GM13976 (cell line): ENCODE measurements around the gene PACSIN2.

Experiments used
- DNase-seq: peaks from one replicate; pipeline ENCODE4 v3.0.0; 2012; ENCODE audit warnings: low spot score
- in situ Hi-C: fragments of 300-500 bp; cut with MboI; formaldehyde crosslinking; loops from one replicate; pipeline ENCODE4 v1.12.0; 2022; ENCODE audit warnings: low sequenced_read_pairs, mixed read lengths, inconsistent platforms; ENCODE audit not compliant: unreplicated experiment
- TF ChIP-seq, protein P1 (sequence below): IDR thresholded peaks from 2 replicates; pipeline ENCODE4 v1.5.1; 2012; ENCODE audit warnings: borderline replicate concordance, mild to moderate bottlenecking; ENCODE audit not compliant: insufficient read depth; ENCODE audit errors: extremely low read depth, missing control alignments, control extremely low read depth

PACSIN2 gene

DNA sequence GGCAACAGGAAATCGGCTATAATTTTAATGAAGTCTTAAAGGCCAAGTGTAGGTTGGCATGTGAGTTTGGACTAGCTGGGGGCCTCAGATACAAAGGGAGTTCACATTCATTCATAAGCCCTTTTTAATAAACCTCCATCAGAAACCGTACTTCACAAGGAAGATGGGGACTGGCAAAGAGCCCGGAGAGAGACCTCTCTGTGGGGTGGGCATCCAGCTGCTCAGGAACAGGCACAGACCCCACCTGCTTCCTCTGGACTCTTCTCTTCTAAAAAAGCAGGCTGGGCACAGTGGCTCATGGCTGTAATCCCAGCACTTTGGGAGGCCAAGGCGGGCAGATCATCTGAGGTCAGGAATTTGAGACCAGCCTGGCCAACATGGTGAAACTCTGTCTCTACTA lies 154.0 kb downstream of the PACSIN2 start:
- no peak for DNase-seq
- in situ Hi-C loops: loop anchor here (10.0 kb wide), 1 partner anchor 174 kb away; no protein-coding TSS in a partner anchor
- TF ChIP-seq, protein P1, sequence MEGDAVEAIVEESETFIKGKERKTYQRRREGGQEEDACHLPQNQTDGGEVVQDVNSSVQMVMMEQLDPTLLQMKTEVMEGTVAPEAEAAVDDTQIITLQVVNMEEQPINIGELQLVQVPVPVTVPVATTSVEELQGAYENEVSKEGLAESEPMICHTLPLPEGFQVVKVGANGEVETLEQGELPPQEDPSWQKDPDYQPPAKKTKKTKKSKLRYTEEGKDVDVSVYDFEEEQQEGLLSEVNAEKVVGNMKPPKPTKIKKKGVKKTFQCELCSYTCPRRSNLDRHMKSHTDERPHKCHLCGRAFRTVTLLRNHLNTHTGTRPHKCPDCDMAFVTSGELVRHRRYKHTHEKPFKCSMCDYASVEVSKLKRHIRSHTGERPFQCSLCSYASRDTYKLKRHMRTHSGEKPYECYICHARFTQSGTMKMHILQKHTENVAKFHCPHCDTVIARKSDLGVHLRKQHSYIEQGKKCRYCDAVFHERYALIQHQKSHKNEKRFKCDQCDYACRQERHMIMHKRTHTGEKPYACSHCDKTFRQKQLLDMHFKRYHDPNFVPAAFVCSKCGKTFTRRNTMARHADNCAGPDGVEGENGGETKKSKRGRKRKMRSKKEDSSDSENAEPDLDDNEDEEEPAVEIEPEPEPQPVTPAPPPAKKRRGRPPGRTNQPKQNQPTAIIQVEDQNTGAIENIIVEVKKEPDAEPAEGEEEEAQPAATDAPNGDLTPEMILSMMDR: no peak

DNA sequence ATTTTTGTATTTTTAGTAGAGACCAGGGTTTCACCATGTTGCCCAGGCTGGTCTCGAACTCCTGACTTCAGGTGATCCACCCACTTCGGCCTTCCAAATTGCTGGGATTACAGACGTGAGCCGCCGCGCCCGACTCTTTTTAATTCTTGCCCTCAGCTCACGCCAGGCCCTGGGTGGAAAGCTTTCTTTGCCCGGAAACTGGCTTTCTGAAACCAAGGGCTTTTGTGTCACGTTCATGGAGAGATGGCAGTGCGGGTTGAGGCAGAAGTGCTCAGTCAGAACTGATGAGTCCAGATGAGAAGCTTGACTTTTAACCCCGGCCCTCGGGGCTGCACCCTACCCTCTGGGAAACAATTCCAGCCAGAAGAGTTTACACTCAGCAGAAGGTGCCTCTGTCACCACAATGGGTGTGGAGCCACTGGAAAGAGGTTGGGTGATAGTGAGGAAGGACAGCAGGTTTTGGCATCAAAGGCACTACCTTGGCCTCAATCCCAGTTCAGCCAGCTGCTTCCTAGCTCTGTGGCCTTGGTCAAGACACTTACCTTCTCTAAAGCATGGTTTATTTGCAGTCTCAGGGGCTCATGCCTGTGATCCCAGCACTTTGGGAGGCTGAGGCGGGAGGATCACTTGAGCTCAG lies 157.0 kb downstream of the PACSIN2 start:
- TF ChIP-seq, protein P1: no peak
- in situ Hi-C loops: no loop called here
- DNase-seq: no peak

DNA sequence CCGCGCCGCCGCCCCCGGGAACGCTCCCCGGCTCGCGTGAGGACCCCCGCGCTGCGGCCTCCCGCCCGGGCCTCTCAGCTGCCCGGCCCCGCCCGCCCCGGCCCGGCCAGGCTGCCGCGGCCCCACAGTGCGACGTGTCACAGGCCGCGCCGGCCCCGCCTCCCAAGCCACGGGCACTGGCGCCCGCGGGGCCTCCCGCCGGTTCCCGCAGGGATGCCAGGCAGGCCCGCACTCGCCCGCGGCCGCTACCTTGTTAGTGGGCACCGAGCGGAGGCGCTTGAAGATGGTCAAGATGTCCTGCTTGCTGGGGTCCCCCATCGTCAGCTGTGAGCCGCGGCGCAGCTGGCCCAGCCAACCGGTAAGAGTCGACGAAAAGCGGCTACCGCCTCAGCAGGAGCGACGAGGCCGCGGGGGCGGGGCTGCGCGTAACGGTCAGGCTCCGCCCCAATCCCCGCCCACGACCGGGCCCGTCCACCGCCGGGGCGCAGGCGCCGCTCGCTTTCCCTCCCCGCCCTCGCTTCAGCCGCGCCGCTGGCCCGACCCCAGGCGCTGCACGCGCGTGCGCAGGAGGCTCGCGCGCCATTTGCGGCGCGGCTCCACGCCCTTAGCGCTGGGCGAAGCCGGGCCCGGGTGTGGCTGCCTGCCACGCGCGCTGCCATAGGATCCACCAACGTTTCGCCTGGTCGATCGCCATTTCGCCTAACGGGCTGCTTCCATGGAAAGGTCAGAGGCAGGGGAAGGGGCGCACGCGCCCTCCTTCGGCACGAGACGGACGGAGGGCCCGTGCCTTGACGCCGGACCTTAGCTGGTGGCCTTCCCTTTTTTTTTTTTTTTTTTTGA lies 157.9 kb downstream of the PACSIN2 start, which contains the start of gene ARFGAP3:
TSS of gene ARFGAP3 (minus strand) at position 409 of the 840 bp plus-strand sequence. CDS start at position 318, 91 bp downstream.
- in situ Hi-C loops: no loop called here
- TF ChIP-seq, protein P1: no peak

DNA sequence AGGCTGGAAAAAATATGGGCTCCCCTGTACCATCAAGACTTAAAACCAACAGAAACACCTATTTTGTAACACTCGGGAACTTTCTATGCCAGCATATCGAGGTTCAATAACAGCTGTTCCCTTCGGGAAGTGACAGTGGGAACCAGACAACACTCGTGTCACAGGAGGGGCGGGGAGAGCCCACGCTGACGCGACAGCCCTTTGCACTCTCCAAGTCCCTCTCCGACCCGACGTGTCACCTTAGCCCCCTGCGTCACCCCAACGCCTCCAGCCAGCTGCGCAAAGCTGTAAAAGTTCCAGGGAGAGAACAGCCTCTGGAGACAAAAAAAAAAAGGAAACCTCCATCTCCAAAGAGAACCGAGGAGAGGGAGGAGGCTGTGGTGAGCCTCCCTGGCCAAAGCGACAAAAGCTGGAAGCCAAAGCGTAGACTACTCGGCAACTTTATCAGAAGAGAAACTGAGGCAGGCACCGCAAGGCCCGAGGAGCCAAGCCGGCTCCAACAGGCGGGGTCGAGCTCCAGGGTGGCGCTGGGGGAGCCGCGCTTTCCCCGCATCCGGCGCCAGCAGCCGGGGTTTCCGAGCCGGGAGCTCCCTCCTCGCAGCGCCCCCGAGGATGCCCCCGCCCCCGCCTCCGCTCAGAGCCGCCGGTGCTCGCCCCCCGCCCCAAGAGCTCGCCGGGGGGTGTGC lies 158.6 kb downstream of the PACSIN2 start:
- TF ChIP-seq, protein P1: no peak
- in situ Hi-C loops: no loop called here
- peak; percentile 49 for DNase-seq

More for the DNA sequence above, 157.9 kb downstream of the PACSIN2 start, which contains the start of gene ARFGAP3:
- DNase-seq: peak; percentile 99

DNA sequence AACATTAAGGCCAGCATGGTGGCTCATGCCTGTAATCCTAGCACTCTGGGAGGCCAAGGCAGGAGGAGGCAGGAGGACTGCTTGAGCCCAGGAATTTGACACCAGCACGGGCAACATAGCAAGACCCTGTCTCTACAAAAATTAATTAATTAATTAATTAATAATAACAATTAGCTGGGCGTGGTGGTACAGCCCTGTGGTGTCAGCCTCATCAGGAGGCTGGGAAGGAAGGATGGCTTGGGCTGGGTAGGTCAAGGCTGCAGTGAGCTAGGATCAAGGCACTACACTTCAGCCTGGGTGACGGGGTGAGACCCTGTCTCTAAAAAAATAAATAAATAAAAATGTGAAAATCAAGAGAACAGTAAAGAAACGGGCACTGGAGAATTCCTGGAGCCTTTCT lies 159.2 kb downstream of the PACSIN2 start:
- in situ Hi-C loops: no loop called here
- DNase-seq: no peak
- TF ChIP-seq, protein P1: no peak

DNA sequence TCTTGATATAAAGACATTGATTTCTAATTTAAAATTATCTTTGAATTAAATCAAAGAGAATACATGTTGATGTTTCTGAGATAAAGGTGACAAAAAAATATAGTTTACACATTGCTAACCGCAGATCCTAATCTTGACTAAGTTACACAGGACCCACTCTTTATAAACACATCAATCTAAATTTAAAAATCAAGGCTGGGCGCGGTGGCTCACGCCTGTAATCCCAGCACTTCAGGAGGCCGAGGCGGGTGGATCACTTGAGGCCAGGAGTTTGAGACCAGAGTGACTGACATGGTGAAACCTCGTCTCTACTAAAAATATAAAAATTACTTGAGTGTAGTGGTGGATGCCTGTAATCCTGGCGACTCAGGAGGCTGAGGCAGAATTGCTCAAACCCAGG lies 159.7 kb downstream of the PACSIN2 start:
- DNase-seq: no peak
- in situ Hi-C loops: no loop called here
- TF ChIP-seq, protein P1: no peak
